ENCODE results near the gene FARSA.

DNA sequence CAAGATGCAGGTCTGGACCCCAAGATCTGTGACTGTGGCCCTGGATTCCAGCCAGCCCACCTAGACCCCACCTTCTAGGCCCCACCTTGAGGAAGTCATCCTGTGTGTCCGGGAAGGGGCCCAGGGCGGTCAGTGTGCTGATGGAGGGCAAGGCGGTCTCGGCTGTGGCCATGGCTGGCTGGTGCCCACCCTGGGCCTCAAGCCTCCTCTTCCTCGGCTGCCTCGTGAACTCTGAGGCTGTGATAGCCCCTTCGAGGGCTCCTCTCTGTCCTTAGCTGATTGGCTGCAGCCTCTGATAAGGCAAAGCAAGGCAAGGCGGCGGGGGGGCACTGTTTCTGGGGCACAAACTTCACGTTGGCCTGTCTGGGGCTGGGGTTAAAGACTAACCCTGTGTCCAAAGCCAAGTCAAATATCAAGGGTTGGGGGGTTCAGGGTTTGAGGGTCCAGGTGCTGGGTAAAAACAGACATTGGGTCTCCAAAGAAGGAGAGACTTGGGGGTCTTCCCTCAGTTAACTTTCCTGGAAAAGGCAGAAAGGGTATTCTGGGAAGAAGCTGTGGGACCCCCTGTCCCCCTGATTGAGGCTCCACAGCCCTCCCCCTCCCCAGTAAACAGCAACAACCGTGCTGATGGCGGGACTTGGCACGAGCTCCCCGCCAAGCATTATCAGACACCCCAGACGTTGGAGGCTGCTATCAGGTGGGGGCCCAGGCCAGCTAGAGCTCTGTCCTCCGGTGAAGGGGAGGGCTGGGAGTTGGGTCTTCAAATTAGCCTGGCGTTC lies 46.4 kb downstream of the FARSA start, which contains the start of gene KLF1:
- TF ChIP-seq, protein P1, sequence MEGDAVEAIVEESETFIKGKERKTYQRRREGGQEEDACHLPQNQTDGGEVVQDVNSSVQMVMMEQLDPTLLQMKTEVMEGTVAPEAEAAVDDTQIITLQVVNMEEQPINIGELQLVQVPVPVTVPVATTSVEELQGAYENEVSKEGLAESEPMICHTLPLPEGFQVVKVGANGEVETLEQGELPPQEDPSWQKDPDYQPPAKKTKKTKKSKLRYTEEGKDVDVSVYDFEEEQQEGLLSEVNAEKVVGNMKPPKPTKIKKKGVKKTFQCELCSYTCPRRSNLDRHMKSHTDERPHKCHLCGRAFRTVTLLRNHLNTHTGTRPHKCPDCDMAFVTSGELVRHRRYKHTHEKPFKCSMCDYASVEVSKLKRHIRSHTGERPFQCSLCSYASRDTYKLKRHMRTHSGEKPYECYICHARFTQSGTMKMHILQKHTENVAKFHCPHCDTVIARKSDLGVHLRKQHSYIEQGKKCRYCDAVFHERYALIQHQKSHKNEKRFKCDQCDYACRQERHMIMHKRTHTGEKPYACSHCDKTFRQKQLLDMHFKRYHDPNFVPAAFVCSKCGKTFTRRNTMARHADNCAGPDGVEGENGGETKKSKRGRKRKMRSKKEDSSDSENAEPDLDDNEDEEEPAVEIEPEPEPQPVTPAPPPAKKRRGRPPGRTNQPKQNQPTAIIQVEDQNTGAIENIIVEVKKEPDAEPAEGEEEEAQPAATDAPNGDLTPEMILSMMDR (IDR thresholded peaks at IDR 0.05), result no peak
- TF ChIP-seq POLR2A (IDR thresholded peaks at IDR 0.05), result no peak

All from lower leg skin (tissue), 3 donors.